NCI-H1092 treated with DMSO at 0.1 percent for 48 hours (cell line): Measurements from ENCODE around the gene DCP2.

Experiments used
- DNase-seq: peaks from one replicate; lab custom pipeline; 2025; lab: John Stamatoyannopoulos, UW

DCP2 gene

GRCh38 chr5:112967520-112968083, 9.0 kb upstream of the DCP2 start:
- no peak for DNase-seq

- no peak for DNase-seq
Observed at GRCh38 chr5:112968411-112969106, 8.0 kb upstream of the DCP2 start.

- DNase-seq: no peak
Observed at GRCh38 chr5:112971276-112971675, 5.3 kb upstream of the DCP2 start.

- DNase-seq: no peak
Observed at GRCh38 chr5:112973036-112973435, 3.6 kb upstream of the DCP2 start.

DNA sequence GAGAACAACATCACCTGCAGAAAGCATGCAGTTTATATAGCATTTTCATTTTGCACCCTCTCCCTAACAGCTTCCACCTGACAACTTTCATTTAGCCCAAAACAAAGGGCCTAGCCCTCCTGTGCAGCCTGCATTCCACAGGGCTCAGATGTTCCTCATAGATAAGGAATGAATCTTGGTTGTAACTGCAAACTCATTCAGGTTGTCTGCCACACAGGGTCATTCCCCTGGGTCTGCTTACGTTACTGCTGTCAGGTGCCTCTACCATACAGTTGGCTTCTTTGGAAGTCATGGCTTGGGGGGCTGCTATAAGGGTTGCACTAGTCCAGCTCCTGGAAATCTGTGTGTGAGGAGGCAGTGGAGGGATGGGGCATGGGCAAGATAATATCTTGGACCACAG, 2.7 kb upstream of the DCP2 start:
- DNase-seq: no peak

GRCh38 chr5:112974901-112975300, 1.7 kb upstream of the DCP2 start:
- no peak for DNase-seq

DNA sequence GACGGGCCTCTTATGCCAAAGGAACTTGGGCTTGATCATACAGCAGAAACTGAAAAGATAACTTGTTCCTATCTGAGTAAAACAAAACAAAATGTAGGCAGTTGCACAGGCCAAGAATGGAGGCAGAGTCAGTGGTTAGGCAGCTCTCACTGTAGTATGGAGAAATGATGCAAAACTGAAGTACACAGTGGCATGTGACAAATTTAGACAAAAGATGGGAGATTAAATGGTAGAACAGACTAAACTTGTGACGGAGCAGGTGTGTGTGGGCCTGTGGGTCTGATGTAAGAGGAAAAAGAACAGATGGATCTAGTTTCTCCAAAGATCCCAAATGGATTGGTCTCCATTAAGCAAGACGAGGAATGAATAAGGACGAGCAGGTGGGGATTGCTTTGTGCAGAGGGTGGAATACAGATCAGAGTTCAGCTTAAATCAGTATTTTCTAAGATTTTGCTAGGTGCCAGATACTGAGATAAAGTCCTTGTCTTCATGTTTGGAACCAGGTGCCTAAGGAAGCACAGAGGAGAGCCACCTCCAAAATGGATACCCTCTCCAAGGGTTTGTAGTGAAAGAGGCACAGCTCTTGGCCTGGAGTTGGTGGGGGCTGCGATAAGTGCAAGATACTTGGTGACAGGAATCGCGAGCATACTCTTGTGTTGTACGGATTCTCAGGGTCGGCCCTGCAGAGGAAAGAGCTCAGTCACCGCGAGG, 722 bp upstream of the DCP2 start:
- no peak for DNase-seq

DNA sequence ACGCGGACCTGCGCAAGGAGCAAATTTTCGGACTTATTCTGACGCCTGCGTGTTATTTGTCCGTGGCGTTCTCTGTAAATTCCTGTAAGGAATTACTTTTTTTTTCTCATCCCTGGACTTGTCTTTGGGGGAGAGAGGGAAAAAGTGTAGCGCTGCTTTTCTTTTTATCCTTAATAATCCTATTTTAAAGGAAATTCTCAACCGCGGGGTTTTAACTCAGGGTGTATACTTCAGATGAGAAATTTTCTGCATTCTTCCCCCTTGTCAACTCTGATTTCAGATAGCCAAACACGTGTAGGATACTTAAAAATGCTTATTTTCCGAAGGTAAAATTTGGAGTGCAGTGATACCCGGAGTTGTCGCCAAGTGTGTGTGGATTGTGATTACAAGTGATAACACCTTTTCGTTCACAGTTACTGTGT, 853 bp downstream of the DCP2 start:
- no peak for DNase-seq

DNA sequence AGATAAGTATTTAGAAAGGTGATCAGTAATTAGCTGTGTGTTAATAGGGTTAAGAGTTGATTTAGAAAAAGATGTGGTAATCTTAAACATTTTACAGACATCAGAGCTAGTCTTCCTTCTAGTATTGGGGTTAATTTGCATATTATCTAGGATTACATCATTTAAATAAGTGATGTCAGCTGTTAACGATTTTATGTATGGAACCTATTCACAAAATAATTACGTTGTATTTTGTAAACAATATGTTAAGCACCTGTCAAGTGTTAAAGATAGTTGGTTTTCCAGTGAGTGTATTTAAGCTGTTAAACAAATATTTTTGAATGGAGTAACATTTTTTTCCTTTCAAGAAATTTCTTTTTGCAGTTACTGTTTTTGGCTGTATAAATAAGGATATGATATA, 2.2 kb downstream of the DCP2 start:
- DNase-seq: no peak

DNA sequence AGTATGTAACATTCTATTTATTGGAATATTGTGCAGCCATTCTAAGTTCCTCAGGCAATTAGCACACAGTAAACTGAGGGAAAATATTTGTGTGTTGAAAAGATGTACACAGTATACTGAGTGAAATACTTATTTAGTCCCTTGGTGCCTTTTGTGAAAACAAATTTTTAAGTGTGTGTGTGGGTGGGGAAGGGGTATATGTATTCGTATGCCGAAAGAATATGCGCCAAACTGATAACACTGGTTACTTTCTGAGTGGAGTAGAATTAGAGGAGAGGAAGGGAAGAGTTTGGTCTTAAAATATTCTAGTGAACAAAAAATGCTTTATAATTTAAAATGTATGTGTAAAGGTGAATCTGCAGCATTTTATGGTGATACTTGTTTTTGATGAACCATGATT, 3.1 kb downstream of the DCP2 start:
- DNase-seq: no peak

- no peak for DNase-seq
Observed at GRCh38 chr5:112983363-112983762, 6.8 kb downstream of the DCP2 start.

DNA sequence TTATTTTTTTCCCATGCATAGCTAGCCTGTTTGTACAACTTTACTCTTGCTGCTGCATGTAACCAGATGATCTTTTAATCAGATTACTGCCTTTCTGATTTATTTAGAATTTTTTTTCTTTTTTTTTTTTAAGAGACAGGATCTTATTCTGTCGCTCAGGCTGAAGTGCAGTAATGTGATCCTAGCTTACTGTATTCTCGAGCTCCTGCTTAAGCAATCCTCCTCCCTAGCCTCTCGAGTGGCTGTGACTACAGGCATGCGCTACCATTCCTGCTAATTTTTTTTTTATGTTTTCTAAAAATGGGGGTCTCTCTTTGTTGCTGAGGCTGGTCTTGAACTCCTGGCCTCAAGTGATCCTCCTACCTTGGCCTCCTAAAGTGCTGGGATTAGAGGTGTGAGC, 9.6 kb downstream of the DCP2 start:
- no peak for DNase-seq

- peak; percentile 39 for DNase-seq
Observed at GRCh38 chr5:112995764-112996618, 19.4 kb downstream of the DCP2 start.

DNA sequence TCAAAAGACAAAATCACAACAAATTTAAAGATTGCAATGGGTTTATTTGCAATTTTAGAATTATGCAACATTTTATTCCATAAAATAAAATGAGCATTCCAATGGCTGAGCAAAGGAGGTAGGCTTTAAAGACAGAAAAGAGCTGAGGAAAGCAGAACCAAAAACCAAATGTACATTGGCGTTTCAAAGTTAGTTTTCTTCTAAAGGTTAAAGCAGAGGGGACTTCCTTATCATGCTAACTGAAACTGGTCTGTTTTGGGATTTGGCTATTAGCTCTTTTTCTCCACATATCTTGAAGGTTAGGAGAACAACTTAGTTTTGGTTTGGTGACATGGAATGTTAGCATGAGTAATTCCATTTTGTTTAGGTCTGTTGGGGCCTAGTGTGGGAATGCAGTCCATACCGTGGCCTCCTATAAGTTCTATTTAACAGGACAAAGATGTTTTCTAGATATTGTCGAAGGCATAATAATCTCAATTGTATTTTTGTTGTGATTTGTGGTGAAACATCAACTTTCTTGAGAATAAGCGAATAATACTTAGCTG, 20.3 kb downstream of the DCP2 start:
- no peak for DNase-seq

GRCh38 chr5:112998296-112998695, 21.7 kb downstream of the DCP2 start:
- DNase-seq: no peak

DNA sequence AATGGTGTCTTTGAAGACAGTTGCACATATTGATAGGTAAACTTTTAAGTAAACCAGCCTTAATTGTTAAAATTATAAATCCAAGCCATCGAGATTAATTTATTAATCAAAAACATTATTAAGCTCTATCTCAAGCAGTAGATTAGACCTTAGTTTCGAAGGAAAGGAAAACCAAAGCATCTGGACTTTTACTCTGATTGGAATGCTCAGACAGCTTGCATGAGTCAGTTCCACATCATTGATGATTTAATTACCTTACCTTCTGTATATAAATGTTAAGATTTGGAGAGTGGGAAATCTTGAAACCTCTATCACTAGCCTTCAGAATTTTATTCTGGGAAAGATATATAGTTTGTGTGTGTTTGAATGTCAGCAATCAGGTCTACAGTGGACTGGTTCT, 23.9 kb downstream of the DCP2 start:
- DNase-seq: no peak

GRCh38 chr5:113002423-113002822, 25.8 kb downstream of the DCP2 start:
- DNase-seq: no peak

DNA sequence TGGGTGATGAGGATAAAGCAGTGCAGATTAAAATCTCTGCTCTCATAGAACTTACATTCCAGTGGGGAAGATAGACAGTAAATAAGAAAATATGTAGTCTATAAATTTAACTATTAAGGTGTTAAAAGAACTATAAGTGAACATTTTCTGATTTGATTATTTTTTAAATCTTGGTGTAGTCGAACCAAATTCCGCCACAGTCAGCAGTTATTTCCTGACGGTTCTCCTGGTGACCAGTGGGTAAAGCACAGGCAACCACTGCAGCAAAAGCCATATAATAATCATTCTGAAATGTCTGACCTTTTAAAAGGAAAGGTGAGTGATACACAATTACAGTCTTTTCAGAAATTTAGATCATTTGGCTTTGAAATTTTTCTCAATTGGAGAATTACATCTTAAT, 27.2 kb downstream of the DCP2 start:
- DNase-seq: no peak

DNA sequence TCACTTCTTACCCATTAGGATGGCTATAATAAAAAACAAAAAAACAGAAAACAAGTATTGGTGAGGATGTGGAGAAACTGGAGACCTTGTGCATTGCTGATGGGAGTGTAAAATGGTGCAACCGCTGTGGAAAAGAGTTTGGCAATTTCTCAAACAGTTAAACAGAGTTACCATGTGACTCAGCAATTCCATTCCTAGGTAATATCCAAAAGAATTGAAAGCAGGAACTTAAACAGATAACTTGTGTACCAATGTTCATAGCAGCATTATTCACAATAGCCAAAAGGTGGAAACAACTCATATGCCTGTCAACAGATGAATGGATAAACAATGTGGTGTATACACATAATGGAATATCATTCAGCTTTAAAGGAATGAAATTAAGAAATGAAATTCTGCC, 28.9 kb downstream of the DCP2 start:
- DNase-seq: no peak

DNA sequence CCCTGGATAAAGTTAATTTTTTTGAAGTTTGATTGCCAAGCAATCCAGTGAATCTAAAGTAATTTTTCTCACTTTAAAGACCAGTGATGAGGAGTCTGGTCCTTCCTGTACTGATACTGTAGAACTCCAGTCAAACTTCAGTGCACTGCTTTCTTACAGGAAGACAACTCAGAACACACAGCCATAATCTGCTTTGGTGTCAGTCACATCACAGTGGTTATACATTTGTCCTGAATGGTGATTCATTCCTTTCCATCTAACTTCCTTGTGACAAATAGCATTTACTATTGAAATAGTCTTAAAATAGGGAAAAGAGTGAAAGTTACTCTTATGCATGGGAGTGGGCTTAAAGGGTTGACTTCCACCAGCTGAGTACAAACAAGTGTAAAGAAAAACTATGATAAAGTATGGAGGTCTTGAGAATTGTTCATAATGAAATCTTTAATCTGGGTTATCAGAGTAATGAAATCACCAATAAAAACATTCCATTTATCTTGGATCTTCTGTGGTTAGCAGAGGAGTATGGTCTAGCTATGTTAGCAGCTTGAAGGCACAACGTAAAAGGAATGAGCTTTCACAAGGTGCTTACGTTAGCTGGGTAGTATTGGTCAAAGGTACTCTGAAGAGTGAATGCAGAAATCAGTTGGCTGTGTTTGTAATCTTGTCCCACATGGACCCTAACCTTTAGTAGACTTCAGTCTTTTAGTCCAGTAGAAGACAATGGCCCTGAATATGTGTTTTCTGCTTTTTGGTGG, 41.5 kb downstream of the DCP2 start:
- no peak for DNase-seq

DNA sequence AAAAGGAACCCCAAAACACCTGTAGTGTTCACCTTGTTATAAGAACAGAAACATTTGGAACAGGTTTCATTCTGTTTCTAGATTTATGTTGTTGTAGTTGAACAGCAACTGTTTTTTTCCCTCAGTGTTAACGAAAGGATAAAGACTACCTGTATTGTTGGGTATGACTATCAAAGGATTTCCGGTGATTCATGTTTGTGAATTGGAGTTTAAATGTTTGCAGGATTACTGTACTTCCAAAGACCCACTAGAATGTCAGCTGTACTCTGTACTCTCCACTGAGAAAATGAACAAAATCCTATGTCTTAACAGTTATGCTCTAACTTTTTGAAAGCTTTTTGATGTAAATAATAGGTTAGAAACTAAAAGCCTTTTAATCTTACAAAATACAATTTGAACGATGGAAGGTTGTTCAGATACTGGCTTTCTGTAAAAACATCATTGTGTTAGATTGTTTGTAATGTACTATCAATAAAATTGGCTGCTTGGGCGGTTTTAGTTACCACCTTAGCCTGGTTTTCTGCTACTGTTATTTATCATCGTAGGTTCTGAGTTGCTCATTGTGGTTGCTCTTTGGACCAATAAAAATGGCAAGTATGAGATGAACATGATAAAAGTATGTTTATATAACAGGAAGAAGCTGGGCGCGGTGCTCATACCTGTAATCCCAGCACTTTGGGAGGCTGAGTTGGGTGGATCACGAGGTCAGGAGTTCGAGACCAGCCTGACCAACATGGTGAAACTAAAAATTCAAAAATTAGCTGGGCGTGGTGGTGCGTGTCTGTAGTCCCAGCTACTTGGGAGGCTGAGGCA, 44.1 kb downstream of the DCP2 start:
- DNase-seq: no peak
